Lower leg skin (tissue), 4 donors: ENCODE measurements around the gene MS4A3. TPM values are rescaled to one million over a fixed set of nuclear protein-coding genes. Genes with fewer than 3 reads are reported as not detected.
"Not testable (repeated sequence)": the region's sequence is repeated elsewhere in the genome, so short reads cannot be mapped to it uniquely, and the experiment has no call there.

Experiments
- DNase-seq, 2 donors: peaks; one replicate each; pipeline ENCODE4 v3.0.0-alpha.2; 2019; ENCODE audit warnings: low spot score in 2 of 2
- H3K4me3 ChIP-seq: fragments of 200-600 bp; sonication (generic); 2 replicates; pipeline ENCODE4 v1.5.1; 2017; ENCODE audit warnings: mild to moderate bottlenecking, low read depth; ENCODE audit not compliant: poor library complexity, severe bottlenecking
- POLR2A ChIP-seq, 2 donors: fragments of 450-650 bp; IDR thresholded peaks; one replicate each; pipeline ENCODE4 v1.6.1; 2016 to 2017; ENCODE audit warnings: antibody characterized with exemption in 2 of 2, mild to moderate bottlenecking in 1 of 2, moderate library complexity in 1 of 2
- WGBS, 2 donors: methylation state at CpG; one replicate each; pipeline ENCODE4 v1.1.5; 2018; 5-methylcytosine and 5-hydroxymethylcytosine counted together
- intact Hi-C: fragments of 100-400 bp; cut with DNase I; formaldehyde crosslinking; loops from one replicate; pipeline ENCODE4 v1.15.0; 2023; ENCODE audit warnings: low total_unique reads
- total RNA-seq, 4 donors: library from RNA; depleted of rRNA; stranded (reverse); fragments of >200 nt; gene quantifications; one replicate each; pipeline ENCODE4 v1.1.0, GENCODE V29; 2016
- TF ChIP-seq, protein P1 (sequence below), 3 donors: fragments of 450-650 bp; IDR thresholded peaks; one replicate each; pipeline ENCODE4 v1.5.1; 2016; ENCODE audit warnings: antibody characterized with exemption in 3 of 3, mild to moderate bottlenecking in 3 of 3, moderate library complexity in 2 of 3

The MS4A3 gene
- total RNA-seq, 4 donors from 2014 or later: not detected

DNA sequence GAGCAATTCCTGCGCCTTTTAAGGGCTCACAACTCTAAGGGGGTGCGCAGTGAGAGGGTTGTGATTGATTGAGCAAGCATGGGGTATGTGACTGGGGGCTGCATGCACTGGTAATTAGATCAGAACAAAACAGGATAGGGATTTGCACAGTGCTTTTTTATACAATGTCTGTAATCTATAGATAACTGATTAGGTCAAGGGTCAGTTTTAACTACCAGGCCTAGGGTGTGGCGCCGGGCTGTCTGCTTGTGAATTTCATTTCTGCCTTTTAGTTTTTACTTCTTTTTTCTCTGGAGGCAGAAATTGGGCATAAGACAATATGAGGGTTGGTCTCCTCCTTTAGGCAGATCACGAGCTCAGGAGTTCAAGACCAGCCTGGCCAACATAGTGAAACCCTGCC is 52.2 kb downstream of the MS4A3 start:
- 85 to 91% methylated on average over 5 of the region's 5 CpGs for WGBS, 2 donors
- intact Hi-C loops, DNase-seq: not testable (repeated sequence)

DNA sequence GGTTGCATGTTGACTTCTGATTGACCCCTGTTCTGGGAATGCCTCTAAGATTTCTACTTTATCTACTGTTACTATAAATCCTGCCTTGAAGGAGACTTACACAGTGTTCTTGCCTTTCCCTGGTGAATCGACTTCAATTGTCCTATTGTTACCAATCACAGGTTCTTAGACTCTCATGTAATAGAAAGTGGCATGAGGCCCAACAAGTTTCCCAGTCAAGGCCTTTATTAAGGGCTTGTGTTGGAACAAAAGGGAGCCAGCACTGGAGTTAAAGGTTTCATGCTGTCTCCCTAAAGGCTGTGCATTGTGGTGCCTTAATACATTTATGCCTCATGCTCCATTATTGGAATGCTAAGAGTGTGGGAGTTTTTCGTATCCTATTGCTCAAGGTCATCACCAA is 55.3 kb downstream of the MS4A3 start:
- intact Hi-C loops: no loop called here
- 59 to 62% methylated on average over 2 of the region's 2 CpGs for WGBS, 2 donors

More for the DNA sequence above, 52.2 kb downstream of the MS4A3 start:
- H3K4me3 ChIP-seq: not testable (repeated sequence)

DNA sequence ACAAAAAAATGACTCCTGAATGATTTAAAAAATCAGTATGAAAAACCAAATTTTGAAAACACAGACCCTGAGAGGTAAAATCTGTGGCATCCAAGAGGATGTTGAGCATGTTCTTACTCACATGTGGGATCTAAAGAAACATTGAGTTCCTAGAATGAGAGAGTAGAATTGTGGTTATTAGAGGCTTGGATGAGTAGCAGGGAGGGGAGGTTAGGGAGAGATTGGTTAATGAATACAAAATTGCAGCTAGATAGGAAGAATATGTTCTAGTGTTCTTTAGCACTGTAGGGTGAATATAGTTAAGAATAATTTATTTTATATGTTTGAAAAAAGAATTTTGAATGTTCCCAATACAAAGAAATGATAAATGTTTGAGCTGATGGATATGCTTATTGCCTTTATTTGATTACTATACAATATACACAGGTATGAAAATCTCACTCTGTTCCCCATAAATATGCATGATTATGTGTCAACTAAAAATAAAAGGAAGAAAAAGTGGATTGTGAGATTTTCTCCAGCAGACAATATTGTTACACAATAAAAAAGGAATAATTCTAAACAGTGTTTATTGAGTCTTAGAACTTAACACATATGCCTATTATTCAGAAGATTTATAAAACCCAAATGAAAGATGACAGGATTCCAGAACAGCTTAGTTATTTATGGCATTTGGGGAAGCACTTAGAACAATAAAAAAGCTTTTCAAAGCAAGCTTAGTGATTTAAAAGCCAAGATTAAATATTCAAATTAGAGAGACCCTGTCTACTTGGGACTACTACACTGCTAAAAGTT is 60.7 kb downstream of the MS4A3 start:
- intact Hi-C loops: no loop called here
- no peak for DNase-seq
- TF ChIP-seq POLR2A (IDR thresholded peaks at IDR 0.05): no peak
- TF ChIP-seq, protein P1, sequence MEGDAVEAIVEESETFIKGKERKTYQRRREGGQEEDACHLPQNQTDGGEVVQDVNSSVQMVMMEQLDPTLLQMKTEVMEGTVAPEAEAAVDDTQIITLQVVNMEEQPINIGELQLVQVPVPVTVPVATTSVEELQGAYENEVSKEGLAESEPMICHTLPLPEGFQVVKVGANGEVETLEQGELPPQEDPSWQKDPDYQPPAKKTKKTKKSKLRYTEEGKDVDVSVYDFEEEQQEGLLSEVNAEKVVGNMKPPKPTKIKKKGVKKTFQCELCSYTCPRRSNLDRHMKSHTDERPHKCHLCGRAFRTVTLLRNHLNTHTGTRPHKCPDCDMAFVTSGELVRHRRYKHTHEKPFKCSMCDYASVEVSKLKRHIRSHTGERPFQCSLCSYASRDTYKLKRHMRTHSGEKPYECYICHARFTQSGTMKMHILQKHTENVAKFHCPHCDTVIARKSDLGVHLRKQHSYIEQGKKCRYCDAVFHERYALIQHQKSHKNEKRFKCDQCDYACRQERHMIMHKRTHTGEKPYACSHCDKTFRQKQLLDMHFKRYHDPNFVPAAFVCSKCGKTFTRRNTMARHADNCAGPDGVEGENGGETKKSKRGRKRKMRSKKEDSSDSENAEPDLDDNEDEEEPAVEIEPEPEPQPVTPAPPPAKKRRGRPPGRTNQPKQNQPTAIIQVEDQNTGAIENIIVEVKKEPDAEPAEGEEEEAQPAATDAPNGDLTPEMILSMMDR (IDR thresholded peaks at IDR 0.05): no peak
- H3K4me3 ChIP-seq: no peak overlapping the region

More for the DNA sequence above, 55.3 kb downstream of the MS4A3 start:
- no peak for DNase-seq
- H3K4me3 ChIP-seq: no peak overlapping the region
- TF ChIP-seq, protein P1 (IDR thresholded peaks at IDR 0.05): no peak
- no peak for TF ChIP-seq POLR2A (IDR thresholded peaks at IDR 0.05)

DNA sequence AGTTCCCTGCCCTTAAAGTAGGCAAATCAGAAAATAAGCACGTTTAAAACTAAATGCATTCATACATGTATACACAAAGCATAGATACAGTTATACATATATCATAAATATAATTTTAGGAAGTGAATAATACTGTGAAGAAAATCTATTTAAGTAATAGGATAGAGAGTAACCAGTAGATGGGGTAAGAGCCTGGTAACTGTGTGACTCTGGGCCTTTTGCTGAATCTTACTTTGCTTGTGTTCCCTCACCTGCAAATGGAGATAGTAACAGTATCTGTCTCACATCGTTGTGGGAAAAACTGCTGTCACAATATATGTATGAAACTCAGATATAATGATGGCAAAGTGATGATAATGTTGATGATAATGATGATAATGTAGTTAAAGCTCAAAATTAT is 61.9 kb downstream of the MS4A3 start:
- 65 to 66% methylated on average over 2 of the region's 2 CpGs for WGBS, 2 donors
- no peak overlapping the region for H3K4me3 ChIP-seq
- DNase-seq: no peak
- intact Hi-C loops: no loop called here
- TF ChIP-seq, protein P1 (IDR thresholded peaks at IDR 0.05): no peak
- no peak for TF ChIP-seq POLR2A (IDR thresholded peaks at IDR 0.05)

GRCh38 chr11:60119710-60120109 is 63.2 kb downstream of the MS4A3 start:
- no peak for TF ChIP-seq POLR2A (IDR thresholded peaks at IDR 0.05)
- TF ChIP-seq, protein P1 (IDR thresholded peaks at IDR 0.05): no peak
- no peak for DNase-seq
- H3K4me3 ChIP-seq: no peak overlapping the region
- intact Hi-C loops: no loop called here
- WGBS, 2 donors: 74 to 75% methylated on average over 2 of the region's 2 CpGs

Other genes with a start within 250 kb of the MS4A3 start
- gene MRPL16, start 245.9 kb upstream of the MS4A3 start, total RNA-seq: 10 to 100 TPM; 21.4 to 35.6 (median 28.8) TPM
- not detected for gene CBLIF, start 211.2 kb upstream of the MS4A3 start, total RNA-seq
- 1 to 10 TPM in 3 of 4 donors, under 1 TPM in 1; 0.84 to 4.2 (median 1.5) TPM for gene TCN1, start 190.2 kb upstream of the MS4A3 start, total RNA-seq
- not detected for gene OOSP3, start 177.9 kb upstream of the MS4A3 start, total RNA-seq
- gene OOSP1, start 118.2 kb upstream of the MS4A3 start, total RNA-seq: not detected
- not detected for gene OOSP4A, start 92.6 kb upstream of the MS4A3 start, total RNA-seq
- not detected for gene OOSP4B, start 39.5 kb upstream of the MS4A3 start, total RNA-seq
- gene OOSP2, start 16.3 kb upstream of the MS4A3 start, total RNA-seq: not detected
- gene MS4A2, start 32.0 kb downstream of the MS4A3 start, total RNA-seq: 1 to 10 TPM in 1 of 4 donors, under 1 TPM in 3; 0.13 to 1.8 (median 0.32) TPM
- 10 to 100 TPM in 3 of 4 donors, 1 to 10 TPM in 1; 4.1 to 22.2 (median 15.0) TPM for gene MS4A6A, start 126.4 kb downstream of the MS4A3 start, total RNA-seq
- gene MS4A4E, start 186.5 kb downstream of the MS4A3 start, total RNA-seq: 1 to 10 TPM in 3 of 4 donors, under 1 TPM in 1; 0.25 to 1.6 (median 1.4) TPM
- gene MS4A4A, start 224.0 kb downstream of the MS4A3 start, total RNA-seq: 1 to 10 TPM; 3.0 to 9.5 (median 6.2) TPM